Inflammatory macrophage treated with lipopolysaccharide for 1 hour (primary cell): ENCODE data around the gene METTL9.
"Not testable (repeated sequence)": the region's sequence is repeated elsewhere in the genome, so short reads cannot be mapped to it uniquely, and the experiment has no call there.

Experiments used
- DNase-seq, 2 donors: peaks; one replicate each; pipeline ENCODE4 v3.0.0-alpha.2; 2020 to 2022

The METTL9 gene

DNA sequence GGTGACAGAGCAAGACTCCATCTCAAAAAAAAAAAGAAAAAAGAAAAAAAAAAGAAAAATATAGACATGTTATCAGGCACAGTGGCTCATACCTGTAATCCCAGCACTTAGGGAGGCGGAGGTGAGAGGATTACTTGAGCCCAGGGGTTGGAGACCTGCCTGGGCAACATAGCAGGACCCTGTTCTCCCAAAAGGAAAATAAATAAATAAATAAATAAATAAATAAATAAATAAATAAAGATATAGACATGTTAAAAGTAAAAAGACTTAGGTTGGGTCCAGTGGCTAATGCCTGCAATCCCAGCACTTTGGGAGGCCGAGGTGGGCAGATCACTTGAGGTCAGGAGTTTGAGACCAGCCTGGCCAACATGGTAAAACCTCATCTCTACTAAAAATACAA, 23.1 kb upstream of the METTL9 start:
- not testable (repeated sequence) for DNase-seq

DNA sequence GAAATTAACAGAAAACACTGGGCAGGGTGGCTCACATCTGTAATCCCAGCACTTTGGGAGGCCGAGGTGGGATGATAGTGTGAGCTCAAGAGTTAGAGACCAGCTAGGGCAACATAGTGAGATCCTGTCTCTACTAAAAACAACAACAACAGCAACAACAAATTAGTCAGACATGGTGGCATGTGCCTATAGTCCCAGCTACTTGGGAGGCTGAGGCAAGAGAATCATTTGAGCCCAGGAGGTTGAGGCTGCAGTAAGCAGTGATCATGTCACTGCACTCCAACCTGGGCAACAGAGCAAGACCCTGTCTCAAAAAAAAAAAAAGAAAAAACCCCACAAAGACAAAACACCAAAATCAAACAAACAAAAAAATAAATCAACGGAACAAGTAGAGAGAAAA, 21.9 kb upstream of the METTL9 start:
- not testable (repeated sequence) for DNase-seq

DNA sequence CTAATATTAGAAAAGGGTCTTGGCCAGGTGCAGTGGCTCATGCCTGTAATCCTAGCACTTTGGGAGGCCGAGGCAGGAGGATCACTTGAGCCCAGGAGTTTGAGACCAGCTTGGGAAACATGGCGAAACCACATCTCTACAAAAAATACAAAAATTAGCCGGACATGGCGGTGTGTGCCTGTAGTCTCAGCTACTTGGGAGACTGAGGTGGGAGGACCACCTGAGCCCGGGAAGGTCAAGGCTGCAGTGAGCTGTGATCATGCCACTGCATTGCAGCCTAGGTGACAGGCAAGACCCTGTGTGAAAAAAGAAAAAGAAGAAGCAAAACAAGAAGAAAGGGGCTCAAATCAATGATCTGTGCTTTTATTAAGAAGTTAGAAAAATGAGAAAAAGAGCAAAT, 21.1 kb upstream of the METTL9 start:
- not testable (repeated sequence) for DNase-seq

DNA sequence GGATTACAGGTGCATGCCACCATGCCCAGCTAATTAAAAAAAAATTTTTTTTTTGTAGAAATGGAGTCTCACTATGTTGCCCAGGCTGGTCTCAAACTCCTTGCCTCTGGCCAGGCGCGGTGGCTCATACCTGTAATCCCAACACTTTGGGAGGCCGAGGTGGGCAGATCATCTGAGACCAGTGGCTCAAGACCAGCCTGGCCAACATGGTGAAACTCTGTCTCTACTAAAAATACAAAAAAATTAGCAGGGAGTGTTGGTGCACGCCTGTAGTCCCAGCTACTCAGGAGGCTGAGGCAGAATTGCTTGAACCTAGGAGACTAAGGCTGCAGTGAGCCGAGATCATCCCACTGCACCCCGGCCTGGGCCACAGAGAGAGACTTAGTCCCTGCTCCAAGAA, 19.2 kb upstream of the METTL9 start:
- DNase-seq, result not testable (repeated sequence)

DNA sequence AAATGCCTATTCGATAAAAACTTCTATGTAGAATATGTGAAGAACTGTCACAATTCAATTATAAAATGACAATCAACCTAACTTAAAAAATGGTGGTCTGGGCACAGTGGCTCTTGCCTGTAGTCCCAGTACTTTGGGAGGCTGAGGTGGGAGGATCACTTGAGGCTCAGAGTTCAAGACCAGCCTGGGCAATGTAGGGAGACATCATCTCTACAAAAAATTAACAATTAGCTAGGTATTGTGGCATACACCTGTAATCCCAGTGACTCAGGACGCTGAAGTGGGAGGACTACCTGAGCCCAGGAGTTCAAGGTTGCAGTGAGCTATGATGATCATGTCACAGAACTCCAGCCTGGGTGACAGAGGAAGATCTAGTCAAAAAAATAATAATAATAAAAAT, 18.6 kb upstream of the METTL9 start:
- DNase-seq, result no peak

DNA sequence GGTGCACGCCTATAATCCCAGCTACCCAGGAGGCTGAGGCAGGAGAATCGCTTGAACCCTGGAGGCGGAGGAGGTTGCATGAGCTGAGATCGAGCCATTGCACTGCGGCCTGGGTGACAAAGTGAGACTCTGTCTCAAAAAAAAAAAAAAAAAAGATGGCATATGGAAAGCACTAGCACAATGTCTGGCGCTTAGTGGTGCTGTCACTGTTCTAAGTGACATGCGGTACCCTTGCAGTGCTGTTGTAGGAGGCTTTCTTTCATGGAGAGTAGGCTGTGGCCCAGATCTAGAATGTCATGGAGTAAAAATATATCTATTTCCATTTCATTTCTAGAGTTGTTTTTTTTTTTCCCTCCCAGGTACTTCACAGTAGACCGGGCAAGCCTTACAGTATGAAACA, 14.6 kb upstream of the METTL9 start:
- no peak for DNase-seq

DNA sequence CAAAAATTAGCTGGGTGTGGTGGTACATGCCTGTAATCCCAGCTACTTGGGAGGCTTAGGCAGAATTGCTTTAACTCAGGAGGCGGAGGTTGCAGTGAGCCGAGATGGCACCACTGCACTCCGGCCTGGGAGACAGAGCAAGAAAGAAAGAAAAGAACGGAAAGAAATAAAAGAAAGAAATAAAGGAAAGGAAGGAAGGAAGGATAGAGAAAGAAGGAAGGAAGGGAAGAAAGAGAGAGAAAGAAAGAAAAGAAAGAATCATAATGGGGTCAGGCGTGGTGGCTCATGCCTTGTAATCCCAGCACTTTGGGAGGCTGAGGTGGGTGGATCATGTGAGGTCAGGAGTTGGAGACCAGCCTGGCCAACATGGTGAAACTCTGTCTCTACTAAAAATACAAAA, 10.8 kb upstream of the METTL9 start:
- not testable (repeated sequence) for DNase-seq

DNA sequence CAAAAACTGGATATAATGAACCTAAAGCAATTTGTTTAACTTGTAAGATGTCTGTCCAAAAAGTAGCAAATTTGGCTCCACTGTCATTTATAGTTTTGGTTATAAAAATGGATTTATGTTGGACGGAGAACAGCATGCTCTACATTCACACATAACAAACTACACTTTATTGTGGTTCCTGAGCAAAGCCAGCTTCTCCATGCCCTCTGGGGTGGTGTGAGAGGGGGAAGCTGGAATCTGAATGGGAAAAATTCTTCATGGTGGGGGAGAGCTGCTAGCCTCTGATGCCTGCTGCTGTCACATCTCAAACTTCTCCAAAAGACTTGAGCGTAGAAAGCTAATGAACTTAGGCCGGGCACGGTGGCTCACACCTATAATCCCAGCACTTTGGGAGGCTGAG, 9.8 kb upstream of the METTL9 start:
- DNase-seq, result no peak

DNA sequence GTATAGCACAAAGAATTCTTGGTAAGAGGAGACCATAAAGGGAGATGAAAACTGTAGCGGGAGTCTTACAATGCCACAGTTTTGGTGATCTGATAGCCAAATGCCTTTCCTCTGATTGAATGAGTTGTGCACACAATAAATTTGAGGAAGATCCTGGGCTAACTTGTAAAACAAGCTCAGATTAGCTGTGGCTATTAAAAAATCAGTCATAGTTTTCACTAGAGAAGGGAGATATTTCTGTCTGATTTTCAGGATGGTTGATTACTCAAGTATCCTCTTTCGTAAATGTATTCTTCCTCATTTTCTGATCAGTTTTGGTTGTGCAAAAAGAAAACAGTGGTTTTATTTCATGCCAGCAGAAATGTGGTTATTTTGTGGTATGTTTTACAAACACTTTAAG, 9.1 kb upstream of the METTL9 start:
- peak; percentile 86 to 89 for DNase-seq

DNA sequence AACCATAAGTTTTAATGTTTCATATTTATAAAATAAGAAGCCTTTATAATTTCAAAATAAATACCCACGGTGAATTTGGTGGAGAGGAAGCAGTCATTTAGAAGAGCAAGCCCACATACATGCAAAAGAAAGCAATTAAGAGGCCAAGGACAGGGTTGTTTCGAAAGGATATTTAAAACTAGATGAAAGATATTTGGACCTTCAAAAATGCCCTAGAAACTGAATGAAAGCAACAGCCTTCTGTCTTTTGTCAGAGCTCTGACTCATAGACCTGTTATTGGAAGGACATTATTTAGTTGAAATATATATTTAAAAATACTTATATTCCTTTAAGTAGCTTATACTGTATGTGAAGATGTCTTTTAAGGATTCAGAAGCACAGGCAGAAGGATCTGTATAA, 8.6 kb upstream of the METTL9 start:
- peak; percentile 58 to 61 for DNase-seq

DNA sequence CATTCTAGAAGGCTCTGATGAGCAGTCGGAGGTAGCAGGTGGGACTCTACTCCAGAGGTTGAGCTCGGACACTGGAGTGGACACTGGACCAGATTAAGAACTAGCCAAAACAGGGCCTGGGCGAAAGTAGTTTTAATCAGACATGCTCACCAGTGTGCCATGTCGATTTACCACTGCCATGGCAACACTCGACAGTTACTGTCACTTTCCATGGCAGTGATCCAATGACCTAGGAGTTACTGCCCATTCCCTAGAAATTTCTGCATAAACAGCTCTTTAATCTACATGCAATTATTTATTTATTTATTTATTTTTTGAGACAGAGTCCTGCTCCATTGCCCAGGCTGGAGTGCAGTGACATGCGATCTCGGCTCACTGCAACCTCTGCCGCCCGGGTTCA, 7.2 kb upstream of the METTL9 start:
- DNase-seq, result no peak

DNA sequence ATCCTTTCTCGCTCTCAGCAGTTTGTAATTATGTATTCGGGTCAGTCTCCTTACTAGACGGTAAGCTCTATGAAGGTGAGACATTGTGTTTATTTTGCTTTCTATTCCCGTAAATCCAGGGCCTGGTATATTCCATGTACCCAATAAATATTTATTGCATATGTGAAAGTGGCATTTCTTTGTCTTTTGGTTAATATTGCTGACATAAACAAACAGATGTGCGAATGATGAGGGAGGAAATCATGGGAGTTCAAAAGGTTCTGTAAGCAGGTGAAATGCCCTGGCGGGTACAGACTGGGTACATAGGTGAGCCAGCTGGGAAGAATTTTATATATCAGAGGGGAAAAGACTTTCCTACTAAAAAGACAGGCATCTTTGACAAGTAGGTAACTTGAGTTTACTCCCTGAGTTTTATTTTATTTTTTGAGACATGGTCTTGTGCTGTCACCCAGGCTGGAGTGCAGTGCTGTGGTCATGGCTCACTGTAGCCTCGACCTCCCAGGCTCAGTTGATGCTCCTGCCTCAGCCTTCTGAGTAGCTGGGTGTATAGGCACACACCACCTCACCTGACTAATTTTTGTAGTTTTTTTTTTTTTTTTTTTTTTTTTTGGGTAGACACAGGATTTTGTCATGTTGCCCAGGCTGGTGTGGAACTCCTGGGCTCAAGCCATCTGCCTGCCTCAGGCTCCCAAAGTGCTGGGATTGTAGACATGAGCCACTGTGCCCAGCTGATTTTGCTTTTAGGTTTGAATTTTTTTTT, 5.7 kb upstream of the METTL9 start:
- no peak for DNase-seq

DNA sequence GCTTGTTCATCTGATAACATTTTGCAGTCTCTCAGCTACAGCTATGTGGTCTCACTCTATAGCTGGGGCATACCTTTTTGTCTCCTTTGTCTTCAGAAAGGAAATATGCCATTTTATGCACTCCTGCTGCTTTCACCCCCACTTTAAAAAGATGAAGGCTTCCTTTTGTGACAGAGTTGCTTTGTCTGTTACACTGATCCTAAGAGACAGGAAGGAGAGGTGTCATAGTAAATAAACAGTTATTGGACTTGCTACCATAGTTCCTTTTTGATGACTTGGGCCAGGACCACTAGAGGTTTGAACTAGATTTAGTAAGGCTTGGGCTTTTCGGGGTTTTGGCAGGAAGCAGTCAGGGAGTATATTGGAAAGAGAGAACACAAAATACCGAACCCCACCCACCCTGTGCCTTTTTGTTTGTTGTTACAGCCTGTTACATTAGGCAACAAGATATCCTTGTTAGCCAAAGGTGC, 1.8 kb upstream of the METTL9 start:
- DNase-seq, result no peak

DNA sequence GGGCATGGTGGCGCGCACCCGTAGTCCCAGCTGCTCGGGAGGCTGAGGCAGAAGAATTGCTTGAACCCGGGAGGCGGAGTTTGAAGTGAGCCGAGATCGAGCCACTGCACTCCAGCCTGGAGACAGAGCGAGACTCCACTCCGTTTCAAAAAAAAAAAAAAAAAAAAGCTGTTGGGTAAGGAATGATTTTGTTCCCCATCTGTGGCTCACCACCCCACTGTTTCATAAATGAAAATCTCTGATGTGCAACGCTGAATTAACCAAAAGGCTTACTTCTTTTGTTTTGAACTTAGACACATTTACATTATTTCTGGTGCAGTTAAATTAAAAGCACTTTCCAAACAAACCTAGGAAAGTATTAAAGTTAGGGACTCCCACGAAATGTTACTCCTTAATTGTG, 1.2 kb upstream of the METTL9 start:
- peak; percentile 51 to 56 for DNase-seq

DNA sequence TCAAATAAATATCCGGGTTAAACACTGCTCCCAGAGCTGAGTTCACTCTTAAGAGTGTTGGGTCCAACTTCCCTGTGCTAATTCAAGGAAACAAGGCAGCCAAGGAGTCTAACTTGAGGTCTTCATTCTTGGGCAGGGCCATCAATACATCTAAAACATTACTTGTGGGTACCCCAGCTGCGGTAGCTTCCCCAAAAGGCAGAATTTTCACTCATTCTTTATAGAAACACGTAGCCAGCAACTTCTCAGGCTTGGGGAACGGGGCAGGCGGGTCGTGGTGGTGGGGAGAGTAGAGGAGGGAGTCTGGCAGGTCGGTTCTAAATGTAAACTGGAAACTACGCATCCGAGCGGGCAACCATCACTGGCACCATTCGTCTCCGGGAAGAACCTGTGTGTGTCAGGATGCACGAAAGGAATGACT, 666 bp upstream of the METTL9 start:
- DNase-seq, result peak; percentile 32 to 38

DNA sequence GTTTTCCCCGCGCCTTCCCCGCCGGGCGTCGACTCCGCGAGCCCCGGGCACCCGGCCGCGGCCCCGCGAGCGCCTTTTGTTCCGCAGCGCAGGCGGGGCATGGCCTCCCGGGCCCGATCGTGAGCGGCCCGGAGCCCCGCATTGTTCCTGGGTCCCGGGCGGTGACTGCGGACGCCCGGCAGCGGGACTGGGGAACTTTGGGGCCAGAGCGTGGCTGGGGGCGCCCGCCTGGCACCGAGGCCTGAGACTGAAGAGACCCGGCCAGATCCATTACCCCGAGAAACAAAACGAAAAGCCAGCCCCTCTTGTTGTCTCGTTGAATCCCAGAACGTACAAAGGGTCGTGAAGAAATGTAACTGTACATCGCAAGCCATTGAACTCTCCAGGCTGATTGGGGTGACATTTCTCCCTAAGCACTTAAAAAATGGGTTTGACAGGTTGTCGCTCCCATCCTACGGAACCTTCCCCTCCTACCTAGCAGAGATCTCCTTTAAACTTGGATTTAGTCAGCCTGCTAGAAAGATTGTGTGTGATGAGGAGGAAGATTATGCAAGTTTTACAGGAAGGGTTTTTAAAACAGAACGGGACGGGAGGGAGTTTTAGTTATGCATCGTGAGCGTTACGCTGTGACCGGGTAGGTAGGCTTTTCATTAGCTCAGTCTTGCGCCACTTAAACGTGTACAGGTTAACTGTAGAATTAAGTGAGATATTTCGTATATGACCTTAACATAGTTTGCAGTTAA, 825 bp downstream of the METTL9 start:
- peak; percentile 46 to 70 for DNase-seq

DNA sequence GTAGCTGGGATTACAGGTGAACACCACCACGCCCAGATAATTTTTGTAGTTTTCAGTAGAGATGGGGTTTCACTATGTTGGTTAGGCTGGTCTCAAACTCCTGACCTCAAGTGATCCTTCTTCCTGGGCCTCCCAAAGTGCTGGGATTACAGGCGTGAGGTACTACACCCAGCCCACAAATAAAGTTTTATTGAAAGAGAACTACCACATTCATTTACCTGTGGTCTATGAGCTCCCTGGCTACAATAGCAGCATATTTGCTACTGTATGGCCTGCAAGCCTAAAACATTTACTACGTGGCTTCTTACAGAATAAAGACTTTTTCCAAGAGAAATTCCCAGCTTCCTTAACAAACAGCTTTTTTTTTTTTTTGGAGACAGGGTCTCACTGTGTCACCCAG, 3.4 kb downstream of the METTL9 start:
- no peak for DNase-seq

DNA sequence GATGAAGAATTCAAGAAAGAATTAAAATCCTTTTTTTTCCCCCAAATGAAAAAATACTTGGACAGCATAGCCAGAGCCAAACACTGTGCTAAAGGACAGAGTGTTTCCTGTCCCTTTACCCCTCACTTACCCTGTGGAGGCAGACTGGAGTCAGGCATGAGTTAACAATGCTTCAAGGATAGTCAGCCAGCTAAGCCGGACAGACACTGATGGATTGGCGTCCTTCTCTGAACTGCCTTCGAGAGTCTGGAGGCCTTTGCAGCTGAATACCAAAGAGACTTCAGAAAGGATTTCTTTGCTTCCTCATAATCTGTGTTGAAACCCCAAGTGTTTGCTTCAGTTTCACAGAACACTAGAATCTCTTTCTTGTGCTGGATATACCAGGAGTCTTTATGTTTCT, 4.6 kb downstream of the METTL9 start:
- DNase-seq, result peak; percentile 61

DNA sequence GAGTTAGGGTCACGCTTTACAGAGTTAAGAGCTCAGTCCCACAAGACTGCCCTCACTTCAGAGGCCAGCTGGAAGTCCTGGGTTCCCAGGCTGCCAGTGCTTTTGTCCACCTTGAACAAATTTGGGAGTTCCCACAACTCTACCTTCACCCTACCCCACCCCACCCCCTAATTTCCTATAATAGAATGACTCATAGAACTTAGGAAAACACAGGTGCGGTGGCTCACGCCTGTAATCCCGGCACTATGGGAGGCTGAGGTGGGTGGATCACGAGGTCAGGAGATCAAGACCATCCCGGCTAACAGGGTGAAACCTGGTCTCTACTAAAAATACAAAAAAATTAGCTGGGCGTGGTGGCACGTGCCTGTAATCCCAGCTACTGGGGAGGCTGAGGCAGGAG, 6.5 kb downstream of the METTL9 start:
- not testable (repeated sequence) for DNase-seq

DNA sequence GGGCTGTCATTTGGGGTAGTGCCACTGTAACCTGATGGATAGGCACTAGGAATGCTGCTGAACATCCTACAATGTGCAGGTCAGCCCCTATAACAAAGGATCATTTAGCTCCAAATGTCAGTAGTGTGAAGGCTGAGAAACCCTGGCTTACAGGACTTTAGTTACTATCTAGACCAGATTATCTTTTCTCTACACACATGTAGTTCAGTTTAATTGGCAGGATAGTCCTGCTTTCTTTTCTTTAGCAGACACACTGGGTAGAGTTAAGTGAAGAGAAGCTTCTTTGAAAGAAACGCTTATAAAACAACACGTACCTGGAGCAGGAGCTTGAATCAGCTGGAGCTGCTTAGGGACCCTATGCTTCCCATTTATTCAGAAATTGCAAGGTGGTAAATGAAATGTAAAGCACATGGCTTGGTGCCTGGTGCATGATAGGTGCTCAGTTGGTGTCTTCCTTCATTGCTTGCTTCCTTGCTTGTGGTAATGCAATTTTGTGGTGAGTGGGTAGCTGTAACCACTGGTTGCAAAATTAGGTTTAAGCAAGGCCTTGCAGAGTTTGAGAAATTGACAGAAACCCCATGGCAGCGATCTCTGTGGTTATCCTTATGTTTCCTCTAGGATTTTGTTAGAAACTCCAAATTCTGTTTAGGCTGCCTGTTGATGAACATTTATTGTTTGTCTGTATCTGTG, 9.4 kb downstream of the METTL9 start:
- DNase-seq, result peak; percentile 95 to 96

DNA sequence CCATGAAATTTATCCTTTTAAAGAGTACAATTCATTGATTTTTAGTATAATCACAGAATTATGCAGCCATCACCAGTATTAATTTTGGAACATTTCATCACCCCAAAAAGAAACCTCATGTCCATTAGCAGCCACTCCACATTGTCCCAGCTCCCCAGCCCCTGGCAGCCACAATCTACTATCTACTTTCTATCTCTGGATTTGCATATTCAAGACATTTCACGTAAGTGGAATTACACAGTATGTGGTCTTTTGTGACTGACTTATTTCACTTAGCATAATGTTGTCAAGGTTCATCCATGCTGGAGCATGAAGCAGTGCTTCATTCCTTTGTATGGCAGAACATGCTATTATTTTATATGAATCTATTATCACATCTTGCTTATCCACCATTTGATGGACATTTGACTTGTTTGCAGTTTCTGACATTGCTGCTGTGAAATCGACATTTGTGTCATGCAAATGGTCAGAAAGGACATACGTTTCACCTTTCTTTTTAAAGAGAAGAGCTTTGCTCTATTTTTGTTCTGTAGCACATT, 10.7 kb downstream of the METTL9 start:
- DNase-seq, result peak in 1 of 2 donors; percentile 57

DNA sequence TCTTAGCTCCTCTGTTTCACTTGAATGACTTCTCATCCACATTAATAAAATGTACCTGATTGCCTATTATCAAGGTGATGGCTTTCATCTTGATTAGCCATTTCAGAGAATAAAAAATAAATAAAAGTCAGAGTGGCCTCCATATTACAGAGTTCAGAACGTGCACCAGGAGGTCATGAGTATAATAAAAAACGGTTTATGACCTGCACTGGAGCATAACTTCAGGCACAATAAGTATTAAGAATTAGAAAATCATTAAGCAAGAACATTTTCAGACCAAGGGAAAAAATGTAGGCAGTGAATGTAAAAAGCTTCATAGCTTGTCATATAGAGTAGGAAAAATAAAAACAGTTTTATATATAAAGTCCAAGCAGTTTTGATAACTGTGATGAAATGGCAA, 11.4 kb downstream of the METTL9 start:
- DNase-seq, result no peak

DNA sequence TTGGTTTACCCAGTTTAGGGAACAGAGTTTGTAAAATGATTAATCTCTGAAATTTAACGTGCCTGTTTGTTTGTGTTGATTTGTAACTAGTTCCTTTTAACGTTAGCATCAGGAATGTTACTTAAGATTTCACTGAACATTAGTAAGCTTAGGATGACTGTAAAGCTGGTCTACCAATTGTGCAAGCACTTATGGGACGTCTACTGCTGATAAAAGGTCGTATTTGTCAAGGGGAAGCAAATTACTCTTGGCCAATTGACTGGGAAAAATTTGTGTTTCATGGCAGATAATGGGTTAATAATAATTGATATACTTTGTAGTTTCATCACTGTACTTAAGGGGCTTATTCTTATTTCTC, 11.8 kb downstream of the METTL9 start:
- DNase-seq, result peak; percentile 78 to 94
